Measurements from ENCODE around the gene PRPF31. TPM values are rescaled to one million over a fixed set of nuclear protein-coding genes. Genes with fewer than 3 reads are reported as not detected.

Gene PRPF31
- total RNA-seq, 6 donors from 2014 or later, result 43.9 to 73.3 (median 47.4) TPM

GRCh38 chr19:54106716-54107115, 8.8 kb upstream of the PRPF31 start:
- 88 to 89% methylated on average over 15 of the region's 15 CpGs for WGBS, 2 donors
- peaks cover 30 to 59% (median 54%) of the 10 kb centered on the region in 4 donors for H3K36me3 ChIP-seq

GRCh38 chr19:54107876-54108490, 7.6 kb upstream of the PRPF31 start:
- Histone ChIP-seq H3K27ac (no peak overlapping the region), H3K4me3 (no peak overlapping the region), H3K4me1 (peaks cover 7 to 15% (median 10%) of the 10 kb centered on the region in 4 donors), H3K9me3 (no peaks in the 10 kb centered on the region), H3K27me3 (no peaks in the 10 kb centered on the region), H3K36me3 (peaks cover 30 to 59% (median 54%) of the 10 kb centered on the region in 4 donors)
- DNase-seq (no peak), ATAC-seq (ENCODE audit: low FRiP score in 2 of 2) (no peak)
- 87 to 88% methylated on average over 16 to 19 of the region's 21 CpGs for WGBS, 2 donors
- TF ChIP-seq POLR2AphosphoS5 (IDR thresholded peaks at IDR 0.05) (no peak), POLR2A (IDR thresholded peaks at IDR 0.05) (no peak), CTCF (IDR thresholded peaks at IDR 0.05) (no peak), EP300 (IDR thresholded peaks at IDR 0.05) (no peak)

More at GRCh38 chr19:54106716-54107115, 8.8 kb upstream of the PRPF31 start:
- TF ChIP-seq POLR2AphosphoS5 (IDR thresholded peaks at IDR 0.05), result no peak
- TF ChIP-seq POLR2A (IDR thresholded peaks at IDR 0.05), result no peak
- TF ChIP-seq CTCF (IDR thresholded peaks at IDR 0.05), result no peak
- TF ChIP-seq EP300 (IDR thresholded peaks at IDR 0.05), result no peak
- Histone ChIP-seq H3K27ac (no peak overlapping the region), H3K27me3 (no peaks in the 10 kb centered on the region), H3K9me3 (no peaks in the 10 kb centered on the region), H3K4me3 (no peak overlapping the region), H3K4me1 (peaks cover 12 to 22% (median 13%) of the 10 kb centered on the region in 4 donors)
- ATAC-seq (ENCODE audit: low FRiP score in 2 of 2) (no peak), DNase-seq (no peak)

- Histone ChIP-seq H3K27ac (no peak overlapping the region), H3K36me3 (peaks cover 30 to 59% (median 54%) of the 10 kb centered on the region in 4 donors), H3K27me3 (no peaks in the 10 kb centered on the region), H3K4me1 (peaks cover 3 to 10% (median 6%) of the 10 kb centered on the region in 4 donors), H3K4me3 (no peak overlapping the region), H3K9me3 (no peaks in the 10 kb centered on the region)
- no peak for ATAC-seq (ENCODE audit: low FRiP score in 2 of 2)
- TF ChIP-seq POLR2AphosphoS5 (IDR thresholded peaks at IDR 0.05) (no peak), EP300 (IDR thresholded peaks at IDR 0.05) (no peak), CTCF (IDR thresholded peaks at IDR 0.05) (no peak), POLR2A (IDR thresholded peaks at IDR 0.05) (no peak)
- no peak for DNase-seq
- 87 to 88% methylated on average over 6 to 7 of the region's 7 CpGs for WGBS, 2 donors
These were observed 7.1 kb upstream of the PRPF31 start for GRCh38 chr19:54108496-54108895.

GRCh38 chr19:54109651-54110050, 5.9 kb upstream of the PRPF31 start:
- no peaks in the 10 kb centered on the region for H3K9me3 ChIP-seq
- no peak overlapping the region for H3K4me3 ChIP-seq
- no peaks in the 10 kb centered on the region for H3K27me3 ChIP-seq
- DNase-seq, result no peak
- H3K27ac ChIP-seq, result no peak overlapping the region
- peaks cover 9 to 11% (median 10%) of the 10 kb centered on the region in 4 donors for H3K4me1 ChIP-seq
- WGBS, 2 donors, result 77 to 83% methylated on average over 6 of the region's 6 CpGs
- H3K36me3 ChIP-seq, result peaks cover 30 to 59% (median 54%) of the 10 kb centered on the region in 4 donors
- TF ChIP-seq POLR2A (IDR thresholded peaks at IDR 0.05) (no peak), POLR2AphosphoS5 (IDR thresholded peaks at IDR 0.05) (no peak), EP300 (IDR thresholded peaks at IDR 0.05) (no peak), CTCF (IDR thresholded peaks at IDR 0.05) (no peak)
- no peak for ATAC-seq (ENCODE audit: low FRiP score in 2 of 2)
